Ishikawa (cell line): ENCODE results near the gene PTBP2.

Source experiments
- CEBPB ChIP-seq: IDR thresholded peaks from 2 replicates; pipeline ENCODE4 v1.6.1; 2012
- CREB1 ChIP-seq: IDR thresholded peaks from 2 replicates; pipeline ENCODE4 v1.6.1; 2012; ENCODE audit warnings: low read depth
- FOXM1 ChIP-seq: IDR thresholded peaks from 2 replicates; pipeline ENCODE4 v1.6.1; 2012; ENCODE audit warnings: low read depth, borderline replicate concordance
- TAF1 ChIP-seq: IDR thresholded peaks from 2 replicates; pipeline ENCODE4 v1.6.1; 2012; ENCODE audit warnings: low read depth, mild to moderate bottlenecking
- TEAD4 ChIP-seq: IDR thresholded peaks from 2 replicates; pipeline ENCODE4 v1.6.1; 2012
- TF ChIP-seq, protein P1 (sequence below): IDR thresholded peaks from 2 replicates; pipeline ENCODE4 v1.6.1; 2012; ENCODE audit warnings: low read depth, mild to moderate bottlenecking
- TF ChIP-seq, protein P2 (sequence below): IDR thresholded peaks from 2 replicates; pipeline ENCODE4 v1.6.1; 2012

DNA sequence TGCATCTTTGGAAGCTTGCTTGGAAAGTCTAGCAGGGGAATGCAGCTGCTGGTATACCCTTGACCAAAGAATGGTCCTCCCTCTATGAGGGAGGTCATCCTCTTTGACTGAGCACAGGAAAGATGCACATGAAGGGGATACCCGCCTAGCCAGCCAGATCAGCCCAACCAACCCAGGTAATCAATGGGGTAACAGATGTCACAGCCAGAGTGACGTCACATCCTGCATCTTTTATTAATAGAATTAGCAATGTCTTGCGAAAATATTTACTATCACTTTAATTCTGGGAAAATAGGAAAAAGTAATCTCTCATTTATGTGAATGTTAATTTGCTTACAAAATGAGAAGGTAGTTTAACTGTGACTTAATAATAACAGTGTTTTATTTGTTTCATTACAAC lies 25.6 kb upstream of the PTBP2 start:
- TF ChIP-seq CEBPB (no peak), FOXM1 (no peak), TEAD4 (no peak), CREB1 (no peak), TAF1 (no peak)
- TF ChIP-seq, protein P1, sequence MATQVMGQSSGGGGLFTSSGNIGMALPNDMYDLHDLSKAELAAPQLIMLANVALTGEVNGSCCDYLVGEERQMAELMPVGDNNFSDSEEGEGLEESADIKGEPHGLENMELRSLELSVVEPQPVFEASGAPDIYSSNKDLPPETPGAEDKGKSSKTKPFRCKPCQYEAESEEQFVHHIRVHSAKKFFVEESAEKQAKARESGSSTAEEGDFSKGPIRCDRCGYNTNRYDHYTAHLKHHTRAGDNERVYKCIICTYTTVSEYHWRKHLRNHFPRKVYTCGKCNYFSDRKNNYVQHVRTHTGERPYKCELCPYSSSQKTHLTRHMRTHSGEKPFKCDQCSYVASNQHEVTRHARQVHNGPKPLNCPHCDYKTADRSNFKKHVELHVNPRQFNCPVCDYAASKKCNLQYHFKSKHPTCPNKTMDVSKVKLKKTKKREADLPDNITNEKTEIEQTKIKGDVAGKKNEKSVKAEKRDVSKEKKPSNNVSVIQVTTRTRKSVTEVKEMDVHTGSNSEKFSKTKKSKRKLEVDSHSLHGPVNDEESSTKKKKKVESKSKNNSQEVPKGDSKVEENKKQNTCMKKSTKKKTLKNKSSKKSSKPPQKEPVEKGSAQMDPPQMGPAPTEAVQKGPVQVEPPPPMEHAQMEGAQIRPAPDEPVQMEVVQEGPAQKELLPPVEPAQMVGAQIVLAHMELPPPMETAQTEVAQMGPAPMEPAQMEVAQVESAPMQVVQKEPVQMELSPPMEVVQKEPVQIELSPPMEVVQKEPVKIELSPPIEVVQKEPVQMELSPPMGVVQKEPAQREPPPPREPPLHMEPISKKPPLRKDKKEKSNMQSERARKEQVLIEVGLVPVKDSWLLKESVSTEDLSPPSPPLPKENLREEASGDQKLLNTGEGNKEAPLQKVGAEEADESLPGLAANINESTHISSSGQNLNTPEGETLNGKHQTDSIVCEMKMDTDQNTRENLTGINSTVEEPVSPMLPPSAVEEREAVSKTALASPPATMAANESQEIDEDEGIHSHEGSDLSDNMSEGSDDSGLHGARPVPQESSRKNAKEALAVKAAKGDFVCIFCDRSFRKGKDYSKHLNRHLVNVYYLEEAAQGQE = no peak
- TF ChIP-seq, protein P2, sequence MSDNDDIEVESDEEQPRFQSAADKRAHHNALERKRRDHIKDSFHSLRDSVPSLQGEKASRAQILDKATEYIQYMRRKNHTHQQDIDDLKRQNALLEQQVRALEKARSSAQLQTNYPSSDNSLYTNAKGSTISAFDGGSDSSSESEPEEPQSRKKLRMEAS = no peak
